ENCODE results near the gene MAGI2.

The MAGI2 gene

DNA sequence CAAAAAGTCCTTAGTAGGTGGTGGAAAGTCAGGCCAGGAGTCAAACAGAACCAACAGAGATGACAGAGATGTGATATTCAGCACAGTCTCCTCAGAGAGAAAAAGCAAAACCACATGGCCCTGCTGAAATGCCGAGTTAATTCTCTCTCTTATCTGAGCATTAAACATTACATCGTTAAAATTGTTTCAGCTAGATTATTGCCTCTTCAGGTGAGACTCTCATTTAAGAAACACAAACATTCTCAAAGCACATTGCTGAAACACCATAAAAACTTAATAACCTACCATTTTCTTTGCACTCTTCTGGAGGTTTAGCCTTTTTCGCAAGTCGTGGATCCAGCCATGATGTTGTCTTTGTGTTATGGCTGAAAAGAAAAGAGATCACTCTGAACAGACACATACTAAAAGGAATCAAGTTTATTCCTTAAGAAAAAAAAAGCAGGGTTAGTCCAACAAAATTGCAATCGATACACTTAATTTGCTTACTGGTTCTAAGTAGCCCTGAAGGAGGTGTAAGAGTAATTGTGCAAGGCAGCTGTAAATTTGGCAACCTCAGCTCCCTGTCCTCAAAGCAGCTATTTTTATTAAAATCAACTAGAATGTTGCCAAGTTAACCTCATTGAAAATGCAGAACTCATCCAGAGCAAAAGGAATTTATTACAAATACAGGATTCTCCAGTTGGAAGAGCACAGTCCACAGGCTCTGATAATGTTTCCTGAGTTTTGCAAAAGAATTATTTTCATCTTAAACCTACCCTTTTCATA lies 963.8 kb downstream of the MAGI2 start:
- peak; percentile 78 for ATAC-seq
- 0 out of 2 replicates have a peak, but pooled peaks have one; percentile 55 for TF ChIP-seq GLIS3 (CRISPR knock-in tag; IDR thresholded peaks at IDR 0.05)
- TF ChIP-seq, protein P1, sequence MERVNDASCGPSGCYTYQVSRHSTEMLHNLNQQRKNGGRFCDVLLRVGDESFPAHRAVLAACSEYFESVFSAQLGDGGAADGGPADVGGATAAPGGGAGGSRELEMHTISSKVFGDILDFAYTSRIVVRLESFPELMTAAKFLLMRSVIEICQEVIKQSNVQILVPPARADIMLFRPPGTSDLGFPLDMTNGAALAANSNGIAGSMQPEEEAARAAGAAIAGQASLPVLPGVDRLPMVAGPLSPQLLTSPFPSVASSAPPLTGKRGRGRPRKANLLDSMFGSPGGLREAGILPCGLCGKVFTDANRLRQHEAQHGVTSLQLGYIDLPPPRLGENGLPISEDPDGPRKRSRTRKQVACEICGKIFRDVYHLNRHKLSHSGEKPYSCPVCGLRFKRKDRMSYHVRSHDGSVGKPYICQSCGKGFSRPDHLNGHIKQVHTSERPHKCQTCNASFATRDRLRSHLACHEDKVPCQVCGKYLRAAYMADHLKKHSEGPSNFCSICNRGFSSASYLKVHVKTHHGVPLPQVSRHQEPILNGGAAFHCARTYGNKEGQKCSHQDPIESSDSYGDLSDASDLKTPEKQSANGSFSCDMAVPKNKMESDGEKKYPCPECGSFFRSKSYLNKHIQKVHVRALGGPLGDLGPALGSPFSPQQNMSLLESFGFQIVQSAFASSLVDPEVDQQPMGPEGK (CRISPR knock-in tag; IDR thresholded peaks at IDR 0.05; ENCODE audit: borderline replicate concordance) = no peak
- TF ChIP-seq, protein P2, sequence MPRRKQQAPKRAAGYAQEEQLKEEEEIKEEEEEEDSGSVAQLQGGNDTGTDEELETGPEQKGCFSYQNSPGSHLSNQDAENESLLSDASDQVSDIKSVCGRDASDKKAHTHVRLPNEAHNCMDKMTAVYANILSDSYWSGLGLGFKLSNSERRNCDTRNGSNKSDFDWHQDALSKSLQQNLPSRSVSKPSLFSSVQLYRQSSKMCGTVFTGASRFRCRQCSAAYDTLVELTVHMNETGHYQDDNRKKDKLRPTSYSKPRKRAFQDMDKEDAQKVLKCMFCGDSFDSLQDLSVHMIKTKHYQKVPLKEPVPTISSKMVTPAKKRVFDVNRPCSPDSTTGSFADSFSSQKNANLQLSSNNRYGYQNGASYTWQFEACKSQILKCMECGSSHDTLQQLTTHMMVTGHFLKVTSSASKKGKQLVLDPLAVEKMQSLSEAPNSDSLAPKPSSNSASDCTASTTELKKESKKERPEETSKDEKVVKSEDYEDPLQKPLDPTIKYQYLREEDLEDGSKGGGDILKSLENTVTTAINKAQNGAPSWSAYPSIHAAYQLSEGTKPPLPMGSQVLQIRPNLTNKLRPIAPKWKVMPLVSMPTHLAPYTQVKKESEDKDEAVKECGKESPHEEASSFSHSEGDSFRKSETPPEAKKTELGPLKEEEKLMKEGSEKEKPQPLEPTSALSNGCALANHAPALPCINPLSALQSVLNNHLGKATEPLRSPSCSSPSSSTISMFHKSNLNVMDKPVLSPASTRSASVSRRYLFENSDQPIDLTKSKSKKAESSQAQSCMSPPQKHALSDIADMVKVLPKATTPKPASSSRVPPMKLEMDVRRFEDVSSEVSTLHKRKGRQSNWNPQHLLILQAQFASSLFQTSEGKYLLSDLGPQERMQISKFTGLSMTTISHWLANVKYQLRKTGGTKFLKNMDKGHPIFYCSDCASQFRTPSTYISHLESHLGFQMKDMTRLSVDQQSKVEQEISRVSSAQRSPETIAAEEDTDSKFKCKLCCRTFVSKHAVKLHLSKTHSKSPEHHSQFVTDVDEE (CRISPR knock-in tag; IDR thresholded peaks at IDR 0.05) = peak; percentile 58; the same call in 1 of the 2 replicates
- TF ChIP-seq TCF4 (CRISPR knock-in tag; IDR thresholded peaks at IDR 0.05; ENCODE audit: borderline replicate concordance) = peak; percentile 88

- ATAC-seq = no peak; the same call in 2 of the 3 replicates
- TF ChIP-seq CSDC2 (CRISPR knock-in tag; IDR thresholded peaks at IDR 0.05) (no peak), ZC3H10 (CRISPR knock-in tag; IDR thresholded peaks at IDR 0.05) (no peak), TCF4 (CRISPR knock-in tag; IDR thresholded peaks at IDR 0.05; ENCODE audit: borderline replicate concordance) (peak; percentile 80)
- TF ChIP-seq, protein P2 (CRISPR knock-in tag; IDR thresholded peaks at IDR 0.05) = peak; percentile 68; the same call in 1 of the 2 replicates
These were observed 966.0 kb downstream of the MAGI2 start for GRCh38 chr7:78487464-78487863.

DNA sequence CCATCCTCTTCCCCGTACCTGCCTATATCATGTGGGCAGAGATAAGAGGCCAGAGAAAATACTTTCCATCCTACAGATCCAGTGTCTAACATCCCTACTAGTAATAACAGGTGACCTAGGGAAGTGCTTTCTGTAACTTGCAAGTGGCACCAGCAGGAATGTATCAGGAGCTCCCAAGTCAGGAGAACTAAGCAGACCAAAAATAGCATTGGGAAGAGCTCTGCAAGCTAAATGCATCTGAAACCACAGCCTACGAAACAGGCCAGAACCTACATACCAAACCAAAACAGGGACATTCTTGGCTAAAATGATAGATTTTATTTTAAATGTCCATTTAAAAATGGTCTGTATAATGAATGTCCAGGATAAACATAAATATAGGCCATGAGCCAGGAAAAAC lies 974.1 kb downstream of the MAGI2 start:
- TF ChIP-seq SNAI2 (CRISPR knock-in tag; IDR thresholded peaks at IDR 0.05) (no peak), CREB5 (CRISPR knock-in tag; IDR thresholded peaks at IDR 0.05; ENCODE audit: low read depth) (no peak), ARNTL (CRISPR knock-in tag; IDR thresholded peaks at IDR 0.05; ENCODE audit: borderline replicate concordance, low read depth) (no peak), RARB (CRISPR knock-in tag; IDR thresholded peaks at IDR 0.05) (no peak), ZC3H10 (CRISPR knock-in tag; IDR thresholded peaks at IDR 0.05) (no peak), GLIS3 (CRISPR knock-in tag; IDR thresholded peaks at IDR 0.05) (no peak), POU6F1 (CRISPR knock-in tag; IDR thresholded peaks at IDR 0.05; ENCODE audit: borderline replicate concordance, low read depth) (no peak), BACH2 (CRISPR knock-in tag; IDR thresholded peaks at IDR 0.05; ENCODE audit: borderline replicate concordance) (no peak), OSR1 (CRISPR knock-in tag; IDR thresholded peaks at IDR 0.05) (no peak), ZNF8 (CRISPR knock-in tag; IDR thresholded peaks at IDR 0.05) (no peak), ZNF70 (CRISPR knock-in tag; IDR thresholded peaks at IDR 0.05) (no peak), ISL1 (CRISPR knock-in tag; IDR thresholded peaks at IDR 0.05) (no peak; the same call in 1 of the 2 replicates)
- TF ChIP-seq, protein P2 (CRISPR knock-in tag; IDR thresholded peaks at IDR 0.05) = no peak
- TF ChIP-seq, protein P3, sequence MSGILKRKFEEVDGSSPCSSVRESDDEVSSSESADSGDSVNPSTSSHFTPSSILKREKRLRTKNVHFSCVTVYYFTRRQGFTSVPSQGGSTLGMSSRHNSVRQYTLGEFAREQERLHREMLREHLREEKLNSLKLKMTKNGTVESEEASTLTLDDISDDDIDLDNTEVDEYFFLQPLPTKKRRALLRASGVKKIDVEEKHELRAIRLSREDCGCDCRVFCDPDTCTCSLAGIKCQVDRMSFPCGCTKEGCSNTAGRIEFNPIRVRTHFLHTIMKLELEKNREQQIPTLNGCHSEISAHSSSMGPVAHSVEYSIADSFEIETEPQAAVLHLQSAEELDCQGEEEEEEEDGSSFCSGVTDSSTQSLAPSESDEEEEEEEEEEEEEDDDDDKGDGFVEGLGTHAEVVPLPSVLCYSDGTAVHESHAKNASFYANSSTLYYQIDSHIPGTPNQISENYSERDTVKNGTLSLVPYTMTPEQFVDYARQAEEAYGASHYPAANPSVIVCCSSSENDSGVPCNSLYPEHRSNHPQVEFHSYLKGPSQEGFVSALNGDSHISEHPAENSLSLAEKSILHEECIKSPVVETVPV (CRISPR knock-in tag; IDR thresholded peaks at IDR 0.05) = no peak
- TF ChIP-seq, protein P1 (CRISPR knock-in tag; IDR thresholded peaks at IDR 0.05; ENCODE audit: borderline replicate concordance) = no peak
- peak; percentile 49; the same call in 1 of the 3 replicates for ATAC-seq

All from SK-N-SH treated with all-trans-retinoic acid at 6 μM for 48 hours (cell line).